ENCODE measurements around the gene ABAT. TPM values are rescaled to one million over a fixed set of nuclear protein-coding genes. Genes with fewer than 3 reads are reported as not detected.

Gene ABAT
- total RNA-seq, 4 donors from 2014 or later = 9.0 to 16.9 (median 13.4) TPM

- 19% methylated on average over 21 of the region's 24 CpGs for WGBS
- intact Hi-C loops (cut with DNase I) = loop anchor here (5.0 kb wide), 2 partner anchors 123 to 203 kb away; partner anchors contain the start of genes PMM2 and TMEM186
- Histone ChIP-seq H3K4me3 (peak overlapping the region; percentile 65 to 80 (median 71)), H3K36me3 (peaks cover 0 to 9% (median 0%) of the 10 kb centered on the region in 4 donors), H3K9me3 (no peaks in the 10 kb centered on the region), H3K27me3 (no peaks in the 10 kb centered on the region), H3K27ac (replicated peaks in 1 of 4) (peak overlapping the region in 3 of 4 donors; percentile 20 to 56 (median 49)), H3K4me1 (peaks cover 4 to 23% (median 17%) of the 10 kb centered on the region in 4 donors)
- TF ChIP-seq EP300 (IDR thresholded peaks at IDR 0.05) (no peak), CTCF (IDR thresholded peaks at IDR 0.05) (no peak), POLR2A (IDR thresholded peaks at IDR 0.05; ENCODE audit: low read depth) (no peak), POLR2AphosphoS5 (IDR thresholded peaks at IDR 0.05) (no peak)
- DNase-seq (ENCODE audit: extremely low spot score) = no peak
These were observed 605 bp upstream of the ABAT start for GRCh38 chr16:8673611-8674412.

DNA sequence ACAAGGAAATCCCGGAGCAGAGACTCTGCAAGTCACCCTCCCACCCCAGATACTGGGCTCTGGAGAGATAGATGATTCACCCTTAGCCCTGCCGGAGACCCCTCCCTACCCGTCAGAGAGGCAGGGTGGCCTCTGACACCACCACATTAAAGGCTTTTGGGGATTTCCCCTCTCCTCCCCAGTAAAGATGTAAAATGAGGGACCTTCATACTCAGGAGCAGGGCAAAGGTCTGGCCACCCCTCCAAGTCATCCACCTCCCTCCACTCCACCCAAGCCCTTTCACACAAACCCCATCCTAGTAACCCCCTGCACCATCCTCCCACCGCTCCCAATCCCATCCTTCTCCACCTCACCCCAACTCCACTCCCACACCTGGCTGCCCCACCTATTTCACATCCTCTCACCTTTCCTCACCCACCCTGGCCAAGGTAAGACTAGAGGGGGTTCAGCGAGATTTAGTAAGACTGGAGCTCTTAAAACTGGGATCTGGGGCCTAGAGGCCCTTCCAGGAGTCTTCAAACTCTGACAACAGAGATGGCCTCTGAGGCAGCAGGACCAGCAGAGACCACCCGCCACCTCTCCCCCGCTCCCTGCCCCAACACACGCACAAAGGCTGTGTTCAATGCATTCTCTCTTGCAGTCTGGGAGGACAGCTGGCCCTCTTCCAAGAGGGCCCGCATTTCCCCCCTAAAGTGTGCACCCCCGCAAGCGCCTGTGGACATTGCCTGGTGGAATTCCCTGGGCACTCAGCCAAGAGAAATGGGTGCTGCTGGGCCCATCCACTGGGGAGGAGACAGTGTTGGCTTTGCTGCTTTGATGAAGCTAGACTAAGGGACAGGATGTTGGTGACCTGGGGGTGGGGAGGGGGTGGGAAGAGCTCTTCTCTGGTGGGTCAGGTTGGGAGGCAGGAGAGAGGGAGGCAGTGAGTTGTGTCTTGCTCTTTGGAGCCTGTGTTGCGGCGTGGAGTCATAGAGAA lies 1.1 kb downstream of the ABAT start:
- TF ChIP-seq CTCF (IDR thresholded peaks at IDR 0.05) (no peak), EP300 (IDR thresholded peaks at IDR 0.05) (no peak)
- H3K4me1 ChIP-seq = peaks cover 4 to 23% (median 17%) of the 10 kb centered on the region in 4 donors
- intact Hi-C loops (cut with DNase I) = no loop called here
- no peak overlapping the region for H3K27ac ChIP-seq (replicated peaks in 1 of 4)
- 59% methylated on average over 12 of the region's 13 CpGs for WGBS
- H3K4me3 ChIP-seq = peak overlapping the region; percentile 65 to 80 (median 71)
- peaks cover 0 to 3% (median 0%) of the 10 kb centered on the region in 4 donors for H3K36me3 ChIP-seq
- DNase-seq (ENCODE audit: extremely low spot score) = no peak
- H3K9me3 ChIP-seq = no peaks in the 10 kb centered on the region
- H3K27me3 ChIP-seq = no peaks in the 10 kb centered on the region

DNA sequence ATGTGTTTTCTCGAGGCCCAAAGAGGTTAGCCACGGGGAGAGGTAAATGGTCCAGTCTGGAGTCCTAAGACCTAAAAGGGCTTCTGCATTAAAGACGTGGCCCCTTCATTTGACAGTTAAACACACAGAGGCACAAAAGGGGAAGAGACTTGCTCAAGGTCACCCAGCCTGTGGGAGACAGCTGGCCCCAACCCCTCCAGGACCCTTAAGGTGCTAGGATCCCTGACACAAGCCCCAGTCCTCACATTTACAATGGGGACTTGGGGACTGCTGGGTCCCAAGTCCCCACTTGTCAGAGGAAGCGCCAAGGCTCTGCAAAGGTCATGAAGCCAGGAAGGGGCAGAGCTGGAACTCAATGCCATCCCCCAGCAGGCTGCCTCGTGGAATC lies 1.7 kb downstream of the ABAT start:
- H3K9me3 ChIP-seq = no peaks in the 10 kb centered on the region
- H3K4me3 ChIP-seq = no peak overlapping the region
- H3K27me3 ChIP-seq = no peaks in the 10 kb centered on the region
- H3K27ac ChIP-seq (replicated peaks in 1 of 4) = no peak overlapping the region
- DNase-seq (ENCODE audit: extremely low spot score) = no peak
- WGBS = 81% methylated on average over 4 of the region's 5 CpGs
- TF ChIP-seq EP300 (IDR thresholded peaks at IDR 0.05) = no peak
- no peak for TF ChIP-seq POLR2A (IDR thresholded peaks at IDR 0.05; ENCODE audit: low read depth)
- no peak for TF ChIP-seq POLR2AphosphoS5 (IDR thresholded peaks at IDR 0.05)
- no peaks in the 10 kb centered on the region for H3K36me3 ChIP-seq
- intact Hi-C loops (cut with DNase I) = no loop called here
- H3K4me1 ChIP-seq = peaks cover 4 to 23% (median 17%) of the 10 kb centered on the region in 4 donors

- Histone ChIP-seq H3K4me3 (no peak overlapping the region), H3K9me3 (no peaks in the 10 kb centered on the region), H3K27ac (replicated peaks in 1 of 4) (no peak overlapping the region), H3K4me1 (peaks cover 4 to 23% (median 17%) of the 10 kb centered on the region in 4 donors), H3K36me3 (no peaks in the 10 kb centered on the region), H3K27me3 (no peaks in the 10 kb centered on the region)
- TF ChIP-seq CTCF (IDR thresholded peaks at IDR 0.05) = no peak
- no peak for TF ChIP-seq POLR2A (IDR thresholded peaks at IDR 0.05; ENCODE audit: low read depth)
- TF ChIP-seq EP300 (IDR thresholded peaks at IDR 0.05) = no peak
- TF ChIP-seq POLR2AphosphoS5 (IDR thresholded peaks at IDR 0.05) = no peak
- DNase-seq (ENCODE audit: extremely low spot score) = no peak
- intact Hi-C loops (cut with DNase I) = no loop called here
- 87% methylated on average over 7 of the region's 7 CpGs for WGBS
These were observed 2.4 kb downstream of the ABAT start for GRCh38 chr16:8676737-8677375.

Data from esophagus muscularis mucosa (tissue), 4 donors.